Measurements from ENCODE around the gene DYNLL1.

DNA sequence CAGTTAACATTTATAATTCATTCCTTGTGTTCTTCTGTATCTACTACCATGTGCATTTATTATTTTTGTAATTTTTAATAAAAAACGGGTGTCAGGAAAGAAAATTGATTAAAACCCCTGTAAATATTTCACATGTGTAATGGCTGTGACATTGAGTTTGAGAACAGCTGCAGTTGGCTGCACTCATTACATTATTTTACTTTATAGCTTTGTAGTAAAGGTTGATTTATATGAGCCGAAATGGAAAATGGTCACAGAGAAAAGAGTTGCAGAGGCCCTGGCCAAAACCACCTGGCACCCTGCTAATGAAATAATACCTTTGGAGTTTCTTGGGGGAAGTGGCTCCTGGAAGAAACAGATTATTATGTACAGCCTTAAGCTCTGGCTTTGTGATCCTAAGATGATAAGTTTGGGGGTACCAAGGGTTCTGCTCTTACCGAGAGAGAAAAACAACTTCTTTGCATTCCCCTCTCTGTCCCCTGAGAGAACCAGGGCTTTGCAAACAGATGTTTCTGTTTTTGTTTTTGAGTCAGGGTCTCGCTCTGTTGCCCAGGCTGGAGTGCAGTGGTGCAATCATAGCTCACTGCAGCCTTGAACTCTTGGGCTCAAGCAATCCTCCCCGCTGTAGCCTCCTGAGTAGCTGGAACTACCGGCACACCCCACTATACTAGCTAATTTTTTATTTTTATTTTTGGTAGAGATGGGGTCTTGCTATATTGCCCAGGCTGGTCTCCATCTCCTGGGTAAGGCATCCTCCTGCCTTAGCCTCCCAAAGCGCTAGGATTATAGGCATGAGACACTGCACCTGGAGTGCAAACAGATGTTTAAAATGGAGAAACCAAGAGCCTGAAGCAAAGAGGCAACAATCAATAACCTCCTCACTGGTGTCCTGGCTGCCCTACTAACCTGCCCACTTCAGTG is 9.7 kb upstream of the DYNLL1 start:
- TF ChIP-seq, protein P1, sequence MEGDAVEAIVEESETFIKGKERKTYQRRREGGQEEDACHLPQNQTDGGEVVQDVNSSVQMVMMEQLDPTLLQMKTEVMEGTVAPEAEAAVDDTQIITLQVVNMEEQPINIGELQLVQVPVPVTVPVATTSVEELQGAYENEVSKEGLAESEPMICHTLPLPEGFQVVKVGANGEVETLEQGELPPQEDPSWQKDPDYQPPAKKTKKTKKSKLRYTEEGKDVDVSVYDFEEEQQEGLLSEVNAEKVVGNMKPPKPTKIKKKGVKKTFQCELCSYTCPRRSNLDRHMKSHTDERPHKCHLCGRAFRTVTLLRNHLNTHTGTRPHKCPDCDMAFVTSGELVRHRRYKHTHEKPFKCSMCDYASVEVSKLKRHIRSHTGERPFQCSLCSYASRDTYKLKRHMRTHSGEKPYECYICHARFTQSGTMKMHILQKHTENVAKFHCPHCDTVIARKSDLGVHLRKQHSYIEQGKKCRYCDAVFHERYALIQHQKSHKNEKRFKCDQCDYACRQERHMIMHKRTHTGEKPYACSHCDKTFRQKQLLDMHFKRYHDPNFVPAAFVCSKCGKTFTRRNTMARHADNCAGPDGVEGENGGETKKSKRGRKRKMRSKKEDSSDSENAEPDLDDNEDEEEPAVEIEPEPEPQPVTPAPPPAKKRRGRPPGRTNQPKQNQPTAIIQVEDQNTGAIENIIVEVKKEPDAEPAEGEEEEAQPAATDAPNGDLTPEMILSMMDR (IDR thresholded peaks at IDR 0.05), result no peak
- TF ChIP-seq EP300 (IDR thresholded peaks at IDR 0.05), result no peak
- no peak for TF ChIP-seq POLR2A (IDR thresholded peaks at IDR 0.05)

All from suprapubic skin (tissue), 3 donors.